ENCODE results near the gene HDDC3. TPM values are rescaled to one million over a fixed set of nuclear protein-coding genes. Genes with fewer than 3 reads are reported as not detected.
"Not testable (repeated sequence)": the region's sequence is repeated elsewhere in the genome, so short reads cannot be mapped to it uniquely, and the experiment has no call there.

Gene HDDC3
- total RNA-seq, 3 donors from 2014 or later (not counting 1 experiment from before 2014, with no cell fraction given), result 11.2 to 14.5 (median 12.1) TPM

DNA sequence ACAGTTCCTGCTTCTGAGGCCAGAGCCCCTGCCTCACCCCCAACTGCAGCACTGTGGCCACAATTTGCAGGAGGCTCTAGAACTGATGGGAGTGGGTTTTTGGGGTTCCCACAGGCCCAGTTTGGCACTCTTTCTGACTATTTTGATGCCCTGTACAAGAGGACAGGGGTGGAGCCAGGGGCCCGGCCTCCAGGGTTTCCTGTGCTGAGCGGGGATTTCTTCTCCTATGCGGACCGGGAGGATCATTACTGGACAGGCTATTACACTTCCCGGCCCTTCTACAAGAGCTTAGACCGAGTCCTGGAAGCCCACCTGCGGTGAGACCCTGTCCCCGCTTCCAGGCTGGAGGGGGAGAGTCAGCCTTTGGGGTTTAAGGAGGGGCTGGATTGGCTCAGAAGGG is 22.4 kb downstream of the HDDC3 start:
- no peak overlapping the region for H3K27ac ChIP-seq (ENCODE audit: low read length)
- peaks cover 4% of the 10 kb centered on the region for H3K4me1 ChIP-seq (ENCODE audit: control insufficient read depth, insufficient read depth, low read length)
- H3K4me3 Mint-ChIP-seq, result no peak overlapping the region
- H3K36me3 Mint-ChIP-seq, result no peaks in the 10 kb centered on the region
- WGBS (ENCODE audit: insufficient coverage), result 97% methylated on average over 8 of the region's 8 CpGs
- ATAC-seq (no peak), DNase-seq (no peak)
- H3K9me3 Mint-ChIP-seq, result no peaks in the 10 kb centered on the region
- intact Hi-C loops (cut with micrococcal nuclease), result no loop called here
- H3K4me1 Mint-ChIP-seq, result peaks cover 5 to 8% of the 10 kb centered on the region in 2 donors
- no peaks in the 10 kb centered on the region for H3K9me3 ChIP-seq (ENCODE audit: control insufficient read depth, insufficient read depth, low read length)
- H3K27me3 Mint-ChIP-seq (ENCODE audit: low read depth in 2 of 2), result no peaks in the 10 kb centered on the region
- no peak overlapping the region for H3K4me3 ChIP-seq (ENCODE audit: low read length)
- no peak for TF ChIP-seq CTCF (IDR thresholded peaks at IDR 0.05)
- no peak overlapping the region for H3K27ac Mint-ChIP-seq
- peaks cover 94% of the 10 kb centered on the region for H3K36me3 ChIP-seq (ENCODE audit: control insufficient read depth, insufficient read depth, low read length)
- no peaks in the 10 kb centered on the region for H3K27me3 ChIP-seq (ENCODE audit: control insufficient read depth, insufficient read depth, low read length)

- ATAC-seq; H3K27ac Mint-ChIP-seq; H3K27ac ChIP-seq (ENCODE audit: low read length); H3K9me3 ChIP-seq (ENCODE audit: control insufficient read depth, insufficient read depth, low read length); H3K9me3 Mint-ChIP-seq; H3K27me3 ChIP-seq (ENCODE audit: control insufficient read depth, insufficient read depth, low read length); H3K27me3 Mint-ChIP-seq (ENCODE audit: low read depth in 2 of 2); H3K4me1 ChIP-seq (ENCODE audit: control insufficient read depth, insufficient read depth, low read length); H3K4me1 Mint-ChIP-seq; H3K4me3 Mint-ChIP-seq; intact Hi-C loops (cut with micrococcal nuclease); H3K36me3 Mint-ChIP-seq; H3K4me3 ChIP-seq (ENCODE audit: low read length); DNase-seq: not testable (repeated sequence)
- 96% methylated on average over 11 of the region's 11 CpGs for WGBS (ENCODE audit: insufficient coverage)
- H3K36me3 ChIP-seq (ENCODE audit: control insufficient read depth, insufficient read depth, low read length), result peaks cover 89% of the 10 kb centered on the region
Measured at GRCh38 chr15:90909449-90909848, 22.9 kb downstream of the HDDC3 start.

DNA sequence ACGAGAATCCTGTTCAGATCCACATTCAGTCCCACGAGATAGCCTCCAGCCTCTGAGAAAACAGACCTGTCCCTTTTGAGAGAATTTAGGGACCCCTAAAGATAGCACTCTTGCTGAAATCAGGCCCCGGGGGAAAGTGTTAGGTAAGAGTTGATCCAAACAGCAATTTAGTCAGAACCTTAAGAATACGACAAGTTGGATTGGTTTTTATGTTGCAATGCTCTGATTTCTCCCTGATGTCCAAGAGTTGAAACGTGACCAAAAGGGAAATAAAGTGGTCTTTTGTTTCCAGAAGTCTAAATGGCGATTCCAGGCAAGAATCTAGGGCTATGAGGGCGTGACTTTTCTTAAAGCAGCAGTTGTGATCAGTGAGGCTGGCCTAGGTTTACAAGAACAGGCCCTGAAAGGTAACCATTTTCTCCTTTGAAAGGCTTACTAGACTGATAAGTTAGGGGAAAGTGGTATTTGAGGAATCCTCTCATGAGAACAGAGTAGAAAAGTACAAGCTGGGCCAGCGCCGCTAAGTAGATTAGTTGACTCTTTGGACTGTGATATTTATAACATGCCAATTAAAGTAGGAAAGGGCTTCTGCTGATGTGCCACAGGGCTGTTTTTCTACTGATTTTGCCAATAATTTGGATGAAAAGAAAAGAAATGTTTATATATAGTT is 24.4 kb downstream of the HDDC3 start:
- no peak overlapping the region for H3K4me3 Mint-ChIP-seq
- H3K4me3 ChIP-seq (ENCODE audit: low read length), result no peak overlapping the region
- intact Hi-C loops (cut with micrococcal nuclease), result no loop called here
- peaks cover 75% of the 10 kb centered on the region for H3K36me3 ChIP-seq (ENCODE audit: control insufficient read depth, insufficient read depth, low read length)
- H3K9me3 ChIP-seq (ENCODE audit: control insufficient read depth, insufficient read depth, low read length), result no peaks in the 10 kb centered on the region
- DNase-seq (no peak), ATAC-seq (no peak)
- peaks cover 11 to 16% of the 10 kb centered on the region in 2 donors for H3K4me1 Mint-ChIP-seq
- no peaks in the 10 kb centered on the region for H3K27me3 ChIP-seq (ENCODE audit: control insufficient read depth, insufficient read depth, low read length)
- no peak for TF ChIP-seq CTCF (IDR thresholded peaks at IDR 0.05)
- H3K27me3 Mint-ChIP-seq (ENCODE audit: low read depth in 2 of 2), result no peaks in the 10 kb centered on the region
- no peaks in the 10 kb centered on the region for H3K36me3 Mint-ChIP-seq
- no peaks in the 10 kb centered on the region for H3K9me3 Mint-ChIP-seq
- no peak overlapping the region for H3K27ac ChIP-seq (ENCODE audit: low read length)
- no peak overlapping the region for H3K27ac Mint-ChIP-seq
- peaks cover 10% of the 10 kb centered on the region for H3K4me1 ChIP-seq (ENCODE audit: control insufficient read depth, insufficient read depth, low read length)
- 96% methylated on average over 9 of the region's 9 CpGs for WGBS (ENCODE audit: insufficient coverage)

DNA sequence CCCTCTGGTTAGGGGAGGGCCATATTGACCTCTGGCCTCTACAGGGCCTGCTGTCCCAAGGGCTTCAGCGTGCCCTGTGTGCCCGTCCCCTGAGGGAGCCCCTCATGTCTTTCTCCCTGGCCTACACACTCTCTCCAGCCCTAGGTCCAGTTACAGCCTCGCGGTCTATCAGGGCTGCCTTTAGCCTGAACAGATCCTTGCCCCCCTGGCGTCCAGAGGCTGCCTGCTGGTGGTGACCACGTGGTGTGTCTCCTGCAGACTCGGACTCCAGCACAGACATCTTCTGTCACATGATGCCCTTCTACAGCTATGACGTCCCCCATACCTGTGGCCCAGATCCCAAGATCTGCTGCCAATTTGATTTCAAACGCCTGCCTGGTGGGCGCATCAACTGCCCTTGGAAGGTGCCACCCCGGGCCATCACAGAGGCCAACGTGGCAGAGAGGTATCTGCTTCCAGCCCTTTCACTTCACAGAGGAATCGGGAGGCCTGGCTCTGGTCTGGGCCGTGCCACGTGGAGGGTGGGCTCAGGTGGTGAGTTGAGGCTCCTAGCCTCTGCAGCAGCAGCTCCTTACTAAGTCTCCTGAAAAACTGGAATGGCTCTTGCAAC is 25.2 kb downstream of the HDDC3 start:
- H3K9me3 Mint-ChIP-seq, result no peaks in the 10 kb centered on the region

More for the DNA sequence above, 25.2 kb downstream of the HDDC3 start:
- ATAC-seq (no peak), DNase-seq (no peak)
- Histone ChIP-seq H3K4me3 (ENCODE audit: low read length) (no peak overlapping the region), H3K27me3 (ENCODE audit: control insufficient read depth, insufficient read depth, low read length) (no peaks in the 10 kb centered on the region), H3K9me3 (ENCODE audit: control insufficient read depth, insufficient read depth, low read length) (no peaks in the 10 kb centered on the region), H3K4me1 (ENCODE audit: control insufficient read depth, insufficient read depth, low read length) (peaks cover 10% of the 10 kb centered on the region), H3K36me3 (ENCODE audit: control insufficient read depth, insufficient read depth, low read length) (peaks cover 66% of the 10 kb centered on the region), H3K27ac (ENCODE audit: low read length) (no peak overlapping the region)
- no peak for TF ChIP-seq CTCF (IDR thresholded peaks at IDR 0.05)
- peaks cover 11 to 16% of the 10 kb centered on the region in 2 donors for H3K4me1 Mint-ChIP-seq
- H3K36me3 Mint-ChIP-seq, result no peaks in the 10 kb centered on the region
- H3K4me3 Mint-ChIP-seq, result no peak overlapping the region
- no peaks in the 10 kb centered on the region for H3K27me3 Mint-ChIP-seq (ENCODE audit: low read depth in 2 of 2)
- 92% methylated on average over 15 of the region's 15 CpGs for WGBS (ENCODE audit: insufficient coverage)
- no peak overlapping the region for H3K27ac Mint-ChIP-seq
- intact Hi-C loops (cut with micrococcal nuclease), result no loop called here

Measured in natural killer cell (primary cell).